HepG2 (cell line): ENCODE data around the gene NFX1. TPM values are rescaled to one million over a fixed set of nuclear protein-coding genes. Genes with fewer than 3 reads are reported as not detected.

Source experiments
- ATAC-seq: fragments of 200-7000 bp; cut with Tn5 transposase; 3 replicates; pipeline ENCODE4 v1.9.1; 2020; ENCODE audit warnings: mild to moderate bottlenecking, moderate library complexity
- BruUV-seq: library from RNA; stranded (reverse); fragments of 400-500 nt; replicated peaks from 2 replicates; lab custom pipeline; 2021; lab: Mats Ljungman, UMichigan
- CTCF ChIA-PET: fragments of 300-600 bp; formaldehyde crosslinking; extraction: SDS; loops from one replicate; lab custom pipeline; 2021; ENCODE audit warnings: low total read pairs, inconsistent platforms, low intra/inter-chr PET ratio; lab: Yijun Ruan, JAX
- POLR2A ChIA-PET: fragments of 350-600 bp; sonication (Branson Sonifier 250); formaldehyde crosslinking; loops from one replicate; lab custom pipeline; 2020; ENCODE audit warnings: antibody characterized with exemption, inconsistent platforms; lab: Yijun Ruan, JAX
- DNase-seq: peaks from one replicate; pipeline ENCODE4 v3.0.0-alpha.2; 2015; ENCODE audit warnings: low spot score
- FAIRE-seq: peaks from 3 replicates; lab custom pipeline; 2011; peaks lifted over from hg19 to GRCh38; lab: Jason Lieb, UNC
- H2AFZ ChIP-seq: one replicate; pipeline ENCODE4 v1.6.1; 2011; ENCODE audit warnings: low read length, inconsistent platforms
- H3K27ac ChIP-seq: fragments of 300-600 bp; 3 replicates; pipeline ENCODE4 v1.8.0; 2011; ENCODE audit warnings: mixed run types, mild to moderate bottlenecking, mixed read lengths, low read length, inconsistent platforms; ENCODE audit not compliant: insufficient read depth; ENCODE audit errors: extremely low read length
- H3K27me3 ChIP-seq, 2 experiments: fragments of 200-600 bp in 1 of 2; 2 replicates in 1 of 2; 3 replicates in 1 of 2; pipeline versions ENCODE4 v1.6.0 to v1.8.0; 2011; ENCODE audit warnings: low read length in 2 of 2, mild to moderate bottlenecking in 2 of 2, moderate library complexity in 2 of 2, inconsistent platforms in 1 of 2; ENCODE audit not compliant: insufficient read depth in 2 of 2, control insufficient read depth in 1 of 2
- H3K36me3 ChIP-seq, 2 experiments: fragments of 200-600 bp in 1 of 2; replicated peaks in 1 of 2; 2 replicates in 1 of 2; 3 replicates in 1 of 2; pipeline versions ENCODE4 v1.5.1 to v1.8.0; 2011; ENCODE audit warnings: low read length in 2 of 2, inconsistent platforms in 1 of 2; ENCODE audit not compliant: insufficient read depth in 2 of 2, control insufficient read depth in 1 of 2
- H3K4me1 ChIP-seq: 2 replicates; pipeline ENCODE4 v1.5.1; 2012; ENCODE audit warnings: low read length, inconsistent platforms; ENCODE audit not compliant: insufficient read depth
- H3K4me2 ChIP-seq: 2 replicates; pipeline ENCODE4 v1.6.0; 2011; ENCODE audit warnings: low read depth, low read length, inconsistent platforms
- H3K4me3 ChIP-seq, 3 experiments: fragments of 200-600 bp in 1 of 3; sonication (generic), shearing (Covaris generic) in 1 of 3; replicated peaks in 1 of 3; 2 replicates each; pipeline ENCODE4 v1.5.1; 2011 to 2016; ENCODE audit warnings: low read length in 3 of 3, inconsistent platforms in 2 of 3, low read depth in 2 of 3, mild to moderate bottlenecking in 2 of 3, control low read depth in 1 of 3, mixed read lengths in 1 of 3; ENCODE audit not compliant: insufficient read depth in 1 of 3
- H3K79me2 ChIP-seq: one replicate; pipeline ENCODE4 v1.6.1; 2011; ENCODE audit warnings: low read length, inconsistent platforms; ENCODE audit not compliant: insufficient read depth
- H3K9ac ChIP-seq: 2 replicates; pipeline ENCODE4 v1.6.0; 2011; ENCODE audit warnings: mild to moderate bottlenecking, low read depth, low read length, inconsistent platforms; ENCODE audit not compliant: insufficient read depth
- H3K9me3 ChIP-seq: 2 replicates; pipeline ENCODE4 v1.5.1; 2012; ENCODE audit warnings: mild to moderate bottlenecking, low read length
- H4K20me1 ChIP-seq: 2 replicates; pipeline ENCODE4 v1.6.0; 2011; ENCODE audit warnings: inconsistent platforms, mild to moderate bottlenecking, low read length, moderate library complexity; ENCODE audit not compliant: insufficient read depth
- BCL6 ChIP-seq: IDR thresholded peaks from 2 replicates; pipeline ENCODE4 v1.6.1; 2016; ENCODE audit warnings: missing genetic modification reagents, missing compliant biosample characterization
- E2F5 ChIP-seq: sonication (generic); formaldehyde crosslinking; conservative IDR thresholded peaks from 2 replicates; pipeline ENCODE4 v1.4.0; 2020; ENCODE audit warnings: missing genetic modification reagents
- ELF1 ChIP-seq: sonication (generic); formaldehyde crosslinking; IDR thresholded peaks from 2 replicates; pipeline ENCODE4 v1.4.0; 2020; ENCODE audit warnings: missing genetic modification reagents
- FLYWCH1 ChIP-seq: sonication (generic); formaldehyde crosslinking; IDR thresholded peaks from 2 replicates; pipeline ENCODE4 v1.8.1; 2023; ENCODE audit warnings: mild to moderate bottlenecking, missing genetic modification reagents
- NBN ChIP-seq: fragments of 450-650 bp; conservative IDR thresholded peaks from 2 replicates; pipeline ENCODE4 v1.6.1; 2017
- YEATS4 ChIP-seq: sonication (generic); formaldehyde crosslinking; IDR thresholded peaks from 2 replicates; pipeline ENCODE4 v1.4.0; 2020; ENCODE audit warnings: missing genetic modification reagents, borderline replicate concordance
- ZBTB34 ChIP-seq: sonication (generic); formaldehyde crosslinking; IDR thresholded peaks from 2 replicates; pipeline ENCODE4 v1.8.0; 2022; ENCODE audit warnings: mild to moderate bottlenecking, missing genetic modification reagents
- ZNF850 ChIP-seq: sonication (generic); formaldehyde crosslinking; conservative IDR thresholded peaks from 2 replicates; pipeline ENCODE4 v1.9.0; 2021; ENCODE audit warnings: mild to moderate bottlenecking, missing genetic modification reagents
- WGBS: methylation state at CpG from one replicate; pipeline ENCODE4 v1.1.6; 2017; ENCODE audit warnings: low lambda C conversion rate; 5-methylcytosine and 5-hydroxymethylcytosine counted together
- in situ Hi-C: cut with HindIII; loops from 2 replicates; pipeline ENCODE4 v1.10.0; 2017; ENCODE audit warnings: low pct_unique_long_range_greater_than_20kb; ENCODE audit not compliant: extremely low pct_ligation_motif_present
- intact Hi-C: fragments of 100-400 bp; cut with micrococcal nuclease; formaldehyde crosslinking; loops from one replicate; pipeline ENCODE4 v1.10.0; 2022; ENCODE audit not compliant: unreplicated experiment
- polyA plus RNA-seq, 8 experiments: library from polyadenylated mRNA; depleted of rRNA in 3 of 8; stranded (reverse) in 7 of 8; unstranded in 1 of 8; fragments of >200 nt; fragmentation: Illumina TruSeq in 4 of 8; extraction: Trizol in 4 of 8; gene quantifications; 2 replicates each; pipeline versions ENCODE4 v1.2.1 to v1.2.3, GENCODE V29; 2011 to 2016; ENCODE audit warnings: low read depth in 4 of 8, missing spikeins in 1 of 8, mixed read lengths in 1 of 8; ENCODE audit not compliant: insufficient read depth in 1 of 8
- total RNA-seq, 5 experiments: library from RNA; depleted of rRNA; stranded (reverse); fragments of >200 nt; fragmentation: Illumina TruSeq; extraction: Trizol; gene quantifications; 2 replicates each; pipeline ENCODE4 v1.2.3, GENCODE V29; 2016; ENCODE audit warnings: low read depth in 1 of 5
- TF ChIP-seq, protein P1 (sequence below): sonication (generic); formaldehyde crosslinking; IDR thresholded peaks from 2 replicates; pipeline ENCODE4 v1.4.0; 2020; ENCODE audit warnings: missing genetic modification reagents, borderline replicate concordance
- TF ChIP-seq, protein P2 (sequence below): sonication (generic); formaldehyde crosslinking; IDR thresholded peaks from 2 replicates; pipeline ENCODE4 v1.4.0; 2020; ENCODE audit warnings: low read depth, missing genetic modification reagents
- TF ChIP-seq, protein P3 (sequence below): IDR thresholded peaks from 2 replicates; pipeline ENCODE4 v1.6.1; 2016; ENCODE audit warnings: missing biosample characterization, missing genetic modification reagents, low read depth

The NFX1 gene
- total and polyA plus RNA-seq, 2 of the 13 experiments (the other 11 are each of a cell fraction or from before 2014, with no cell fraction given), result 23.9 to 27.5 TPM

DNA sequence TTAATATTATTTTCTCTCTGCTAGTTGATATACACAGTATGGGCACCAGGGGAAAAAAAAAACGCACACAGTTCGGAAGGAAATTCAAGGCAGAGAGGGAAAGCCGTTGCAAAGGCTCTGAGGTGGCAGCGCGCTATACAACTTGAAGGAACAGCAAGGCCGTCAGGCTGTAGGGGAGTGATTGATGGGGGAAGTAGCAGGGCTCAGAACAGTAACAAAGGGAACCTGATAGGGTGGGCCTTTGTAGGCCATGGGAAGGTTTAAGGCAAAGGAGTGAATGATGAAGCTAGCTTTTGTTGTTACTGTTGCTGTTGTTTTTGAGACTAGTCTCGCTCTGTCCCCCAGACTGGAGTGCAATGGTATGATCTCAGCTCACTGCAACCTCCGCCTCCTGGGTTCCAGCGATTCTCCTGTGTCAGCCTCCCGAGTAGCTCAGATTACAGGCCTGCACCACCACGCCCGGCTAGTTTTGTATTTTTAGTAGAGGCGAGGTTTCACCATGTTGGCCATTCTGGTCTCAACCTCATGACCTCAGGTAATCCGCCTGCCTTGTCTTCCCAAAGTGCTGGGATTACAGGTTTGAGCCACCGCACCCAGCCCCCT lies 85.0 kb downstream of the NFX1 start:
- intact Hi-C loops (loop anchor here (1.0 kb wide), 1 partner anchor 91 kb away; no protein-coding TSS in a partner anchor), in situ Hi-C loops (loop anchor here (10.0 kb wide), 1 partner anchor 89 kb away; no protein-coding TSS in a partner anchor)
- no peak for TF ChIP-seq YEATS4
- no peak for TF ChIP-seq BCL6 (CRISPR knock-in tag)
- TF ChIP-seq, protein P1, sequence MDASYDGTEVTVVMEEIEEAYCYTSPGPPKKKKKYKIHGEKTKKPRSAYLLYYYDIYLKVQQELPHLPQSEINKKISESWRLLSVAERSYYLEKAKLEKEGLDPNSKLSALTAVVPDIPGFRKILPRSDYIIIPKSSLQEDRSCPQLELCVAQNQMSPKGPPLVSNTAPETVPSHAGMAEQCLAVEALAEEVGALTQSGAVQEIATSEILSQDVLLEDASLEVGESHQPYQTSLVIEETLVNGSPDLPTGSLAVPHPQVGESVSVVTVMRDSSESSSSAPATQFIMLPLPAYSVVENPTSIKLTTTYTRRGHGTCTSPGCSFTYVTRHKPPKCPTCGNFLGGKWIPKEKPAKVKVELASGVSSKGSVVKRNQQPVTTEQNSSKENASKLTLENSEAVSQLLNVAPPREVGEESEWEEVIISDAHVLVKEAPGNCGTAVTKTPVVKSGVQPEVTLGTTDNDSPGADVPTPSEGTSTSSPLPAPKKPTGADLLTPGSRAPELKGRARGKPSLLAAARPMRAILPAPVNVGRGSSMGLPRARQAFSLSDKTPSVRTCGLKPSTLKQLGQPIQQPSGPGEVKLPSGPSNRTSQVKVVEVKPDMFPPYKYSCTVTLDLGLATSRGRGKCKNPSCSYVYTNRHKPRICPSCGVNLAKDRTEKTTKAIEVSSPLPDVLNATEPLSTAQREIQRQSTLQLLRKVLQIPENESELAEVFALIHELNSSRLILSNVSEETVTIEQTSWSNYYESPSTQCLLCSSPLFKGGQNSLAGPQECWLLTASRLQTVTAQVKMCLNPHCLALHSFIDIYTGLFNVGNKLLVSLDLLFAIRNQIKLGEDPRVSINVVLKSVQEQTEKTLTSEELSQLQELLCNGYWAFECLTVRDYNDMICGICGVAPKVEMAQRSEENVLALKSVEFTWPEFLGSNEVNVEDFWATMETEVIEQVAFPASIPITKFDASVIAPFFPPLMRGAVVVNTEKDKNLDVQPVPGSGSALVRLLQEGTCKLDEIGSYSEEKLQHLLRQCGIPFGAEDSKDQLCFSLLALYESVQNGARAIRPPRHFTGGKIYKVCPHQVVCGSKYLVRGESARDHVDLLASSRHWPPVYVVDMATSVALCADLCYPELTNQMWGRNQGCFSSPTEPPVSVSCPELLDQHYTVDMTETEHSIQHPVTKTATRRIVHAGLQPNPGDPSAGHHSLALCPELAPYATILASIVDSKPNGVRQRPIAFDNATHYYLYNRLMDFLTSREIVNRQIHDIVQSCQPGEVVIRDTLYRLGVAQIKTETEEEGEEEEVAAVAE, result no peak
- TF ChIP-seq, protein P2, sequence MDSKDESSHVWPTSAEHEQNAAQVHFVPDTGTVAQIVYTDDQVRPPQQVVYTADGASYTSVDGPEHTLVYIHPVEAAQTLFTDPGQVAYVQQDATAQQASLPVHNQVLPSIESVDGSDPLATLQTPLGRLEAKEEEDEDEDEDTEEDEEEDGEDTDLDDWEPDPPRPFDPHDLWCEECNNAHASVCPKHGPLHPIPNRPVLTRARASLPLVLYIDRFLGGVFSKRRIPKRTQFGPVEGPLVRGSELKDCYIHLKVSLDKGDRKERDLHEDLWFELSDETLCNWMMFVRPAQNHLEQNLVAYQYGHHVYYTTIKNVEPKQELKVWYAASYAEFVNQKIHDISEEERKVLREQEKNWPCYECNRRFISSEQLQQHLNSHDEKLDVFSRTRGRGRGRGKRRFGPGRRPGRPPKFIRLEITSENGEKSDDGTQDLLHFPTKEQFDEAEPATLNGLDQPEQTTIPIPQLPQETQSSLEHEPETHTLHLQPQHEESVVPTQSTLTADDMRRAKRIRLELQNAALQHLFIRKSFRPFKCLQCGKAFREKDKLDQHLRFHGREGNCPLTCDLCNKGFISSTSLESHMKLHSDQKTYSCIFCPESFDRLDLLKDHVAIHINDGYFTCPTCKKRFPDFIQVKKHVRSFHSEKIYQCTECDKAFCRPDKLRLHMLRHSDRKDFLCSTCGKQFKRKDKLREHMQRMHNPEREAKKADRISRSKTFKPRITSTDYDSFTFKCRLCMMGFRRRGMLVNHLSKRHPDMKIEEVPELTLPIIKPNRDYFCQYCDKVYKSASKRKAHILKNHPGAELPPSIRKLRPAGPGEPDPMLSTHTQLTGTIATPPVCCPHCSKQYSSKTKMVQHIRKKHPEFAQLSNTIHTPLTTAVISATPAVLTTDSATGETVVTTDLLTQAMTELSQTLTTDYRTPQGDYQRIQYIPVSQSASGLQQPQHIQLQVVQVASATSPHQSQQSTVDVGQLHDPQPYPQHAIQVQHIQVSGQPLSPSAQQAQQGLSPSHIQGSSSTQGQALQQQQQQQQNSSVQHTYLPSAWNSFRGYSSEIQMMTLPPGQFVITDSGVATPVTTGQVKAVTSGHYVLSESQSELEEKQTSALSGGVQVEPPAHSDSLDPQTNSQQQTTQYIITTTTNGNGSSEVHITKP (CRISPR knock-in tag), result peak; percentile 94
- no peak for TF ChIP-seq ELF1 (CRISPR knock-in tag)
- no peak for TF ChIP-seq ZBTB34 (CRISPR knock-in tag)
- TF ChIP-seq NBN, result no peak
- TF ChIP-seq E2F5 (CRISPR knock-in tag), result no peak
- TF ChIP-seq ZNF850, result no peak
- no peak for TF ChIP-seq FLYWCH1 (CRISPR knock-in tag)
- TF ChIP-seq, protein P3, sequence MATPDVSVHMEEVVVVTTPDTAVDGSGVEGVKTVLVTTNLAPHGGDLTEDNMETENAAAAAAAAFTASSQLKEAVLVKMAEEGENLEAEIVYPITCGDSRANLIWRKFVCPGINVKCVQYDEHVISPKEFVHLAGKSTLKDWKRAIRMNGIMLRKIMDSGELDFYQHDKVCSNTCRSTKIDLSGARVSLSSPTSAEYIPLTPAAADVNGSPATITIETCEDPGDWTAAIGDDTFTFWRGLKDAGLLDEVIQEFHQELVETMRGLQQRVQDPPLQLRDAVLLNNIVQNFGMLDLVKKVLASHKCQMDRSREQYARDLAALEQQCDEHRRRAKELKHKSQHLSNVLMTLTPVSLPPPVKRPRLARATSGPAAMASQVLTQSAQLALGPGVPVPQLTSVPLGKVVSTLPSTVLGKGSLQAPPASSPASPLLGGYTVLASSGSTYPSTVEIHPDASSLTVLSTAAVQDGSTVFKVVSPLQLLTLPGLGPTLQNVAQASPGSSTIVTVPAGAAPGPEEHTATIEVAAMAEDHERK, result no peak

More for the DNA sequence above, 85.0 kb downstream of the NFX1 start:
- BruUV-seq, result no TSS peak
- 76% methylated on average over 15 of the region's 15 CpGs for WGBS
- FAIRE-seq (no peak), DNase-seq (no peak), ATAC-seq (no peak)
- Histone ChIP-seq H3K27ac (no peak overlapping the region), H4K20me1 (no peaks in the 10 kb centered on the region), H3K79me2 (no peaks in the 10 kb centered on the region), H3K4me1 (peaks cover 37% of the 10 kb centered on the region), H3K4me2 (peak overlapping the region; percentile 24; the same call in 1 of the 2 replicates), H3K9me3 (no peaks in the 10 kb centered on the region), H3K36me3 (peaks cover 0 to 7% of the 10 kb centered on the region in 2 experiments; a peak in 4 of 5 replicates), H2AFZ (no peak overlapping the region), H3K4me3 (no peak overlapping the region), H3K27me3 (no peaks in the 10 kb centered on the region), H3K9ac (no peak overlapping the region)
- ChIA-PET POLR2A (interaction anchor here (1.1 to 1.4 kb wide), 3 partner anchors 16 to 98 kb away, joined by 3 to 5 read pairs (median 3); partner anchors contain the start of genes AQP3 and NOL6), CTCF (interaction anchor here (1.4 to 2.8 kb wide), 3 partner anchors 28 to 91 kb away, joined by 11 read pairs; no protein-coding TSS in a partner anchor)
